HG03045 (cell line): ENCODE results near the gene ZNF221.
"Not testable (repeated sequence)": the region's sequence is repeated elsewhere in the genome, so short reads cannot be mapped to it uniquely, and the experiment has no call there.

Experiments used
- ATAC-seq: cut with Tn5 transposase; IDR thresholded peaks from one replicate; pipeline ENCODE4 v1.9.1; 2021; ENCODE audit warnings: mild to moderate bottlenecking, moderate library complexity; ENCODE audit not compliant: unreplicated experiment

ZNF221 gene

GRCh38 chr19:43950834-43951645, at the start of gene ZNF221:
Gene ZNF221, plus strand, starts transcription at chr19:43951228. Its CDS starts 11,499 bp downstream, at chr19:43962727.
- peak; percentile 90 for ATAC-seq

- ATAC-seq = peak; percentile 70
Observed at GRCh38 chr19:43901395-43902390, 49.3 kb upstream of the ZNF221 start.

GRCh38 chr19:43902399-43902798, 48.6 kb upstream of the ZNF221 start:
- no peak for ATAC-seq

- ATAC-seq = no peak
Observed at GRCh38 chr19:43905897-43906296, 45.1 kb upstream of the ZNF221 start.

GRCh38 chr19:43906774-43907173, 44.3 kb upstream of the ZNF221 start:
- ATAC-seq = no peak

- ATAC-seq = no peak
Observed at GRCh38 chr19:43908659-43909058, 42.4 kb upstream of the ZNF221 start.

GRCh38 chr19:43910884-43911283, 40.1 kb upstream of the ZNF221 start:
- ATAC-seq = no peak

GRCh38 chr19:43913383-43913782, 37.6 kb upstream of the ZNF221 start:
- no peak for ATAC-seq

- ATAC-seq = no peak
Observed at GRCh38 chr19:43914051-43914450, 37.0 kb upstream of the ZNF221 start.

- no peak for ATAC-seq
Observed at GRCh38 chr19:43923875-43924274, 27.2 kb upstream of the ZNF221 start.

GRCh38 chr19:43928820-43929219, 22.2 kb upstream of the ZNF221 start:
- no peak for ATAC-seq

GRCh38 chr19:43934055-43934984, 16.7 kb upstream of the ZNF221 start:
- ATAC-seq = no peak

- peak; percentile 94 for ATAC-seq
Observed at GRCh38 chr19:43934985-43935708, 15.9 kb upstream of the ZNF221 start, which contains the start of gene ZNF45. Gene ZNF45, minus strand, starts transcription at chr19:43935282. Its CDS starts 13,097 bp downstream, at chr19:43922185.

GRCh38 chr19:43936188-43936587, 14.8 kb upstream of the ZNF221 start:
- no peak for ATAC-seq

- no peak for ATAC-seq
Observed at GRCh38 chr19:43939557-43940260, 11.3 kb upstream of the ZNF221 start.

- no peak for ATAC-seq
Observed at GRCh38 chr19:43940719-43941118, 10.3 kb upstream of the ZNF221 start.

- no peak for ATAC-seq
Observed at GRCh38 chr19:43941209-43941608, 9.8 kb upstream of the ZNF221 start.

- not testable (repeated sequence) for ATAC-seq
Observed at GRCh38 chr19:43947412-43947811, 3.6 kb upstream of the ZNF221 start.

GRCh38 chr19:43949803-43950202, 1.2 kb upstream of the ZNF221 start:
- not testable (repeated sequence) for ATAC-seq
